AG09309 (cell line): ENCODE results near the gene FERD3L.

Source experiments
- DNase-seq: peaks from one replicate; pipeline ENCODE4 v3.0.0-alpha.2; 2010; ENCODE audit warnings: low read depth
- H3K4me3 ChIP-seq: 2 replicates; pipeline ENCODE4 v1.5.1; 2011; ENCODE audit warnings: mild to moderate bottlenecking, low read depth, low read length, moderate library complexity; ENCODE audit not compliant: control insufficient read depth
- CTCF ChIP-seq: IDR thresholded peaks from 2 replicates; pipeline ENCODE4 v1.5.1; 2011; ENCODE audit warnings: mild to moderate bottlenecking, low read depth, low read length, inconsistent platforms; ENCODE audit not compliant: insufficient read depth, control insufficient read depth; ENCODE audit errors: missing control alignments

Gene FERD3L

GRCh38 chr7:19106241-19107080 is 38.8 kb downstream of the FERD3L start:
- H3K4me3 ChIP-seq: peak overlapping the region; percentile 50
- no peak for DNase-seq

GRCh38 chr7:19105546-19105945 is 39.7 kb downstream of the FERD3L start:
- no peak overlapping the region; the same call in 1 of the 2 replicates for H3K4me3 ChIP-seq
- TF ChIP-seq CTCF: no peak

More at GRCh38 chr7:19106241-19107080, 38.8 kb downstream of the FERD3L start:
- TF ChIP-seq CTCF: no peak

GRCh38 chr7:19104811-19105210 is 40.4 kb downstream of the FERD3L start:
- no peak overlapping the region for H3K4me3 ChIP-seq
- TF ChIP-seq CTCF: no peak
- DNase-seq: no peak

More at GRCh38 chr7:19105546-19105945, 39.7 kb downstream of the FERD3L start:
- DNase-seq: no peak

- TF ChIP-seq CTCF: no peak
- no peak overlapping the region for H3K4me3 ChIP-seq
- DNase-seq: no peak
Observed at GRCh38 chr7:19102884-19103283, 42.3 kb downstream of the FERD3L start.

- DNase-seq: no peak
- no peak for TF ChIP-seq CTCF
- no peak overlapping the region for H3K4me3 ChIP-seq
Observed at GRCh38 chr7:19101909-19102308, 43.3 kb downstream of the FERD3L start.

GRCh38 chr7:19101472-19101871 is 43.7 kb downstream of the FERD3L start:
- TF ChIP-seq CTCF: no peak
- DNase-seq: no peak
- no peak overlapping the region for H3K4me3 ChIP-seq
